GM19395 (cell line): ENCODE measurements around the gene THPO.
A peak's percentile ranks its signal among the peaks of the same experiment; 100 is the strongest.

Experiments used
- ATAC-seq: cut with Tn5 transposase; IDR thresholded peaks from one replicate; pipeline ENCODE4 v1.9.1; 2021; ENCODE audit warnings: mild to moderate bottlenecking, moderate library complexity; ENCODE audit not compliant: unreplicated experiment

The THPO gene

GRCh38 chr3:184335661-184336546 is 42.1 kb downstream of the THPO start:
- peak; percentile 63 for ATAC-seq

DNA sequence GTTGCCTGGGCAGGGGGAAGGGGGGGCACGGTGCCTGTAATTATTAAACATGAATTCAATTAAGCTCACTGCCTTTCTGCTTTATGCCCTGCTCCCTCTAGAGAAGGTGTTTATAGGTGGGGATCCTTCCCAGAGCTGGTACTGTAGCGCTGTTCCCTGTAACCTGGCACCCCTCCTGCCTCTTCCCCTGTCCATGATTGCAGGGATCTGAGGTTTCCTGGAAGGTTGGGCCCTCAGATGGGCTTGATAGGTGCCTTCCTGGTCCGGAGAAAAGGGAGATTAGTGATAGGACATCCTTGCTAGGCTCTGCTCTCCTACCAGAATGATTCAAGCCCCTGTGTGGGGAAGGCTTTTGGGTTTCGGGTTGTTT is 42.7 kb downstream of the THPO start:
- peak; percentile 3 for ATAC-seq

GRCh38 chr3:184334470-184335158 is 43.4 kb downstream of the THPO start:
- no peak for ATAC-seq

GRCh38 chr3:184333700-184334099 is 44.3 kb downstream of the THPO start:
- ATAC-seq, result no peak

GRCh38 chr3:184333190-184333589 is 44.8 kb downstream of the THPO start:
- ATAC-seq, result no peak

- no peak for ATAC-seq
Observed at GRCh38 chr3:184332370-184333090, 45.5 kb downstream of the THPO start.

DNA sequence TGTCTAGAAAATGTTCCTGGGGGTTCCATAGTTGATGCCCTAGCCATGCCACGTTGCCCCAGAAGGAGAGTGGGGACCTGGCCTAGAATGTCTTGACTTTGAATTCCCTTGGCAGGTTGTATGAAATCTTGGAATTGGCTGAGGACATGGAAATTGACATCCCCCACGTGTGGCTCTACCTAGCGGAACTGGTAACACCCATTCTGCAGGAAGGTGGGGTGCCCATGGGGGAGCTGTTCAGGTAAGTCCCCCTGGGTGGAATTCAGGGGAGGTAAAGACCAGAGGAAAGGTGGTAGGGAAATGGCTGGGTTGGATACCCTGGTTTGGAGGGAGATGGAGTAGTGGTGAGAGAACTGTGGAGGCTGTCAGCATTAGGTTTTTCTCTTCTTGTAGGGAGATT is 49.5 kb downstream of the THPO start:
- no peak for ATAC-seq

- no peak for ATAC-seq
Observed at GRCh38 chr3:184327171-184327570, 50.8 kb downstream of the THPO start.

DNA sequence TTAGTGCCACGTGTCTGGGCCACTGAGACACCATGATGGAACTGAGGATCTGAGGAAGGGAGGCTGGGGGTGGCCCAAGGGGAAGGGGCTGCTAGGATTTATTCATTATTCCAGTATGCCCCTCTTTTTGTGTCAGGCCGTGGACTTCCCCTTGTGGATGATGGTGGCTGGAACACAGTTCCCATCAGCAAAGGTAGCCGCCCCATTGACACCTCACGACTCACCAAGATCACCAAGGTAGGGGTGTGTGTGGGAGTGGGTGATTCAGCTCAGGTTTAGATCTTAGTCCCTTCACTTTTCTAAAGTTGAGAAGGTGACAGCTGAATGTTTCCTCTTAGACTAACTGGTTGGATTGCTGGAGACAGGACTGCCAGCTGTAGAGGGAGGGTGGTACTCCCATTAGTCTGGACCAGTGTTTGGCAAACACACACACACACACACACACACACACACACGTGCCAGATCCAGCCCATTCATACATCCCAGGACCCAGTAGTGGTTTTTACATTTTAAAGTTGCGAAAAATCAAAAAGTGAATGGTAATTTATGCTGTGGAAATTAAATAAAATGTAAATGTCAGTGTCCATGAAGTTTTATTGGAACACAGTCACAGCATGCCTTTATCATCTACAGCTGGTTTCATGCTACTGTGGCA is 52.2 kb downstream of the THPO start:
- no peak for ATAC-seq

DNA sequence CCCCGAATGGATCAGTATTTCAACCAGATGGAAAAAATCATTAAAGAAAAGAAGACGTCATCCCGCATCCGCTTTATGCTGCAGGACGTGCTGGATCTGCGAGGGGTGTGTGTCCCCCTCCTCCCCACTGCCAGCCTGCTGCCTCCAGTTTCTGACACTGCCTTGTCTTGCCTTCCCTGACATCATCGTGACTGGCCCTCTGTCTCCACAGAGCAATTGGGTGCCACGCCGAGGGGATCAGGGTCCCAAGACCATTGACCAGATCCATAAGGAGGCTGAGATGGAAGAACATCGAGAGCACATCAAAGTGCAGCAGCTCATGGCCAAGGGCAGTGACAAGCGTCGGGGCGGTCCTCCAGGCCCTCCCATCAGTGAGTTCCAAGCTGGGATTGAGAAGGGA is 52.7 kb downstream of the THPO start:
- no peak for ATAC-seq

- ATAC-seq, result no peak
Observed at GRCh38 chr3:184323696-184324095, 54.3 kb downstream of the THPO start.

GRCh38 chr3:184322731-184323487 is 55.1 kb downstream of the THPO start:
- no peak for ATAC-seq
